PC-3 (cell line): Measurements from ENCODE around the gene GABRB2. TPM values are rescaled to one million over a fixed set of nuclear protein-coding genes. Genes with fewer than 3 reads are reported as not detected.

Experiments
- ATAC-seq: fragments of 200-7000 bp; cut with Tn5 transposase; 2 replicates; pipeline ENCODE4 v1.9.1; 2020; ENCODE audit warnings: mild to moderate bottlenecking, moderate library complexity
- BruUV-seq: library from RNA; stranded (reverse); fragments of 400-500 nt; replicated peaks from 2 replicates; lab custom pipeline; 2021; lab: Mats Ljungman, UMichigan
- CTCF ChIA-PET: fragments of 300-600 bp; sonication (Branson Sonifier 250); formaldehyde crosslinking; loops from one replicate; lab custom pipeline; 2022; ENCODE audit warnings: antibody characterized with exemption; lab: Charles Lee
- POLR2A ChIA-PET: fragments of 300-600 bp; sonication (Branson Sonifier 250); formaldehyde crosslinking; loops from one replicate; lab custom pipeline; 2022; ENCODE audit warnings: antibody characterized with exemption; ENCODE audit not compliant: unreplicated experiment; lab: Charles Lee
- DNase-seq: peaks from one replicate; pipeline ENCODE4 v3.0.0-alpha.2; 2015
- H2AFZ ChIP-seq: fragments of 300-600 bp; sonication (generic); 2 replicates; pipeline ENCODE4 v1.6.0; 2016; ENCODE audit warnings: antibody characterized with exemption, low read length
- H3F3A ChIP-seq: fragments of 300-600 bp; sonication (generic); one replicate; pipeline ENCODE4 v1.6.0; 2017; ENCODE audit warnings: antibody characterized with exemption, low read length, control low read depth, mild to moderate bottlenecking; ENCODE audit not compliant: unreplicated experiment
- H3K27ac ChIP-seq: fragments of 300-600 bp; sonication (generic); 2 replicates; pipeline ENCODE4 v1.5.1; 2016; ENCODE audit warnings: mild to moderate bottlenecking, low read length
- H3K27me3 ChIP-seq: fragments of 300-600 bp; sonication (generic); 2 replicates; pipeline ENCODE4 v1.6.1; 2016; ENCODE audit warnings: low read length, mixed read lengths
- H3K36me3 ChIP-seq: fragments of 300-600 bp; sonication (generic); 2 replicates; pipeline ENCODE4 v1.6.1; 2016; ENCODE audit warnings: low read depth, mixed run types, low read length, mixed read lengths
- H3K4me1 ChIP-seq: fragments of 300-600 bp; sonication (generic); 2 replicates; pipeline ENCODE4 v1.5.1; 2016; ENCODE audit warnings: low read length; ENCODE audit not compliant: insufficient read depth
- H3K4me2 ChIP-seq: fragments of 300-600 bp; sonication (generic); 2 replicates; pipeline ENCODE4 v1.6.0; 2016; ENCODE audit warnings: low read length
- H3K4me3 ChIP-seq: fragments of 300-600 bp; sonication (generic); 2 replicates; pipeline ENCODE4 v1.5.1; 2016; ENCODE audit warnings: mild to moderate bottlenecking, low read length, mixed read lengths
- H3K79me2 ChIP-seq: fragments of 300-600 bp; sonication (generic); 2 replicates; pipeline ENCODE4 v1.6.1; 2017; ENCODE audit warnings: low read length, mixed read lengths
- H3K9ac ChIP-seq: fragments of 300-600 bp; sonication (generic); 2 replicates; pipeline ENCODE4 v1.6.0; 2016; ENCODE audit warnings: mild to moderate bottlenecking, low read length
- H3K9me2 ChIP-seq: fragments of 300-600 bp; sonication (generic); replicated peaks from 2 replicates; pipeline ENCODE4 v1.6.1; 2016; ENCODE audit warnings: mixed run types, low read length, mixed read lengths
- H3K9me3 ChIP-seq: fragments of 300-600 bp; sonication (generic); 2 replicates; pipeline ENCODE4 v1.6.1; 2016; ENCODE audit warnings: low read length, mixed read lengths
- H4K20me1 ChIP-seq: fragments of 300-600 bp; sonication (generic); 2 replicates; pipeline ENCODE4 v1.6.1; 2016; ENCODE audit warnings: low read length, mixed read lengths
- EZH2 ChIP-seq: fragments of 300-600 bp; sonication (generic); IDR thresholded peaks from one replicate; pipeline ENCODE4 v1.6.1; 2017; ENCODE audit warnings: antibody characterized with exemption, mild to moderate bottlenecking, low read length; ENCODE audit not compliant: unreplicated experiment
- EZH2phosphoT487 ChIP-seq: fragments of 300-600 bp; sonication (generic); IDR thresholded peaks from 2 replicates; pipeline ENCODE4 v1.6.1; 2018; ENCODE audit warnings: mild to moderate bottlenecking, antibody characterized with exemption, low read length, borderline replicate concordance
- intact Hi-C: fragments of 100-400 bp; cut with micrococcal nuclease; formaldehyde crosslinking; loops from 2 replicates; pipeline ENCODE4 v1.9.0; 2023
- total RNA-seq: library from RNA; depleted of rRNA; stranded (reverse); fragments of >200 nt; gene quantifications from 2 replicates; pipeline ENCODE4 v1.2.3, GENCODE V29; 2014
- TF ChIP-seq, protein P1 (sequence below): fragments of 300-600 bp; sonication (generic); conservative IDR thresholded peaks from 2 replicates; pipeline ENCODE4 v1.5.1; 2017; ENCODE audit warnings: antibody characterized with exemption, low read depth, mild to moderate bottlenecking, low read length

GABRB2 gene
- total RNA-seq, 1 experiment from 2014 or later: not detected

DNA sequence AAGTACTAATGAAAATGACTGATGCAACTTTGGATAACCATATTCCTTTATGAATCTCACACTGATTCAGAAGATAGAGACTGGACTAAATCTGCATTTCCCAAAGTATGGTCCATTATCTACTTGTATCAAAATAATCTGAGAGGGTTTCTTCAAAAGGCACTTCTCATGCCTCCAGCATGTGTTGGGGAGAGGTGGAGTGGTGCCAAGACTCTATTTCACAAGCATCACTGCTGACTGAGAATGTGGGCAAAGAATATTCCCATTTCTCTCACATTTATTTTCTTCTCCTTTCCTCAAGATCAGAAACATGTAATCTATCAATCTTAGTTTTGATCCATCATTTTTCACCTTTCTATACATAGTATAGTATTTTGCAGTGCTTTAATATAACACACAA lies 135.4 kb downstream of the GABRB2 start:
- Histone ChIP-seq H3K4me2 (no peak overlapping the region), H3K27me3 (no peaks in the 10 kb centered on the region), H3K4me3 (no peak overlapping the region), H3K36me3 (no peaks in the 10 kb centered on the region), H3K79me2 (no peaks in the 10 kb centered on the region), H3K9ac (no peak overlapping the region), H3K27ac (no peak overlapping the region), H3K9me3 (peaks cover 18% of the 10 kb centered on the region; the same call in 1 of the 2 replicates), H4K20me1 (no peaks in the 10 kb centered on the region), H3F3A (no peaks in the 10 kb centered on the region), H3K4me1 (no peaks in the 10 kb centered on the region), H2AFZ (no peak overlapping the region), H3K9me2 (no peaks in the 10 kb centered on the region)
- no TSS peak for BruUV-seq
- TF ChIP-seq EZH2 (no peak), EZH2phosphoT487 (no peak)
- TF ChIP-seq, protein P1, sequence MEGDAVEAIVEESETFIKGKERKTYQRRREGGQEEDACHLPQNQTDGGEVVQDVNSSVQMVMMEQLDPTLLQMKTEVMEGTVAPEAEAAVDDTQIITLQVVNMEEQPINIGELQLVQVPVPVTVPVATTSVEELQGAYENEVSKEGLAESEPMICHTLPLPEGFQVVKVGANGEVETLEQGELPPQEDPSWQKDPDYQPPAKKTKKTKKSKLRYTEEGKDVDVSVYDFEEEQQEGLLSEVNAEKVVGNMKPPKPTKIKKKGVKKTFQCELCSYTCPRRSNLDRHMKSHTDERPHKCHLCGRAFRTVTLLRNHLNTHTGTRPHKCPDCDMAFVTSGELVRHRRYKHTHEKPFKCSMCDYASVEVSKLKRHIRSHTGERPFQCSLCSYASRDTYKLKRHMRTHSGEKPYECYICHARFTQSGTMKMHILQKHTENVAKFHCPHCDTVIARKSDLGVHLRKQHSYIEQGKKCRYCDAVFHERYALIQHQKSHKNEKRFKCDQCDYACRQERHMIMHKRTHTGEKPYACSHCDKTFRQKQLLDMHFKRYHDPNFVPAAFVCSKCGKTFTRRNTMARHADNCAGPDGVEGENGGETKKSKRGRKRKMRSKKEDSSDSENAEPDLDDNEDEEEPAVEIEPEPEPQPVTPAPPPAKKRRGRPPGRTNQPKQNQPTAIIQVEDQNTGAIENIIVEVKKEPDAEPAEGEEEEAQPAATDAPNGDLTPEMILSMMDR: no peak
- ChIA-PET CTCF (no interaction called here), POLR2A (no interaction called here)
- intact Hi-C loops: no loop called here
- DNase-seq (no peak), ATAC-seq (no peak)

DNA sequence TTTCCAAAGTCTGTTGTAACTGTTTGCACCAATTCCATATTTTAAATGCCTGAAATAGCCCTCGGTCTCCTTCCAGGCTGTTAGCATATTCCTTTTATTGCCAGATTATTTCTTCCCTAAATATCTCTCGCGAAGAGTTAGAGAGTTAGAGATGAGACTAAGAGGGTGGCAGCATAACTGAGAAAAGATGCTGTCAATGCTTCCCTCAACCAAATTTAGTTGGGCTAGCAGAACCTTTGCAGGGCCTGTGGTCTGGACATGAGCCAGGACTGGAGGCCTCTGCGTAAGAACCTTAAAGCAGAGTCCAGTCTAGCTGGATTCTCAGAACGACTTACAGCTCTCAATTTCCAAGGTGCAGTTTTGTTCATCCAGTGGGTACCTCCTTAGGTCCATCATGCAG lies 135.9 kb downstream of the GABRB2 start:
- H3K4me1 ChIP-seq: no peaks in the 10 kb centered on the region
- H2AFZ ChIP-seq: no peak overlapping the region
- no peak overlapping the region for H3K27ac ChIP-seq
- no peaks in the 10 kb centered on the region for H3K9me2 ChIP-seq
- ChIA-PET CTCF (no interaction called here), POLR2A (no interaction called here)
- no peaks in the 10 kb centered on the region for H4K20me1 ChIP-seq
- H3K79me2 ChIP-seq: no peaks in the 10 kb centered on the region
- intact Hi-C loops: no loop called here
- no peak overlapping the region for H3K4me3 ChIP-seq
- no peaks in the 10 kb centered on the region for H3K27me3 ChIP-seq
- no TSS peak for BruUV-seq
- TF ChIP-seq EZH2phosphoT487: no peak
- TF ChIP-seq, protein P1: no peak
- TF ChIP-seq EZH2: no peak
- no peak for DNase-seq
- H3K4me2 ChIP-seq: no peak overlapping the region
- H3K9ac ChIP-seq: no peak overlapping the region
- ATAC-seq: no peak
- H3F3A ChIP-seq: no peaks in the 10 kb centered on the region
- no peaks in the 10 kb centered on the region for H3K36me3 ChIP-seq
- peaks cover 16% of the 10 kb centered on the region; the same call in 1 of the 2 replicates for H3K9me3 ChIP-seq

DNA sequence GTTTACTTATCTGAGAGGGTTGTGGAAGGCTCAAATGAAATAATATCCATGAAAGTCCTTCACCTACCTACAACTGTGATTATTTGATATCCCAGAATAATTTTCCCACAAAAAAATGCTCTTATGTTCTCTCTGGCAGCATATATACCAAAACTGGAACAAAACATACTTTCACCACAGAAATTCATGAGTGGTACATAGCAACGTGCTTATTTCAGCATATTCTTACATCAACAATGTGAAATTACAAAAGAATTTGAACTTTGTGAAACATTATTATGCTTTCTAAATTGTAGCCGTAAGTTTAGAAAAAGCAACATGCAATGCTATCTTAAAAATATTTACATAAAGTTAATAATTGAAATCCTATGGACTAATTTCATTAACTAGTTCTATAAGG lies 137.1 kb downstream of the GABRB2 start:
- ChIA-PET POLR2A (no interaction called here), CTCF (no interaction called here)

More for the DNA sequence above, 137.1 kb downstream of the GABRB2 start:
- Histone ChIP-seq H2AFZ (no peak overlapping the region), H3K36me3 (no peaks in the 10 kb centered on the region), H3K27me3 (no peaks in the 10 kb centered on the region), H3K79me2 (no peaks in the 10 kb centered on the region), H3K4me1 (no peaks in the 10 kb centered on the region), H3K9me3 (peaks cover 19% of the 10 kb centered on the region; the same call in 1 of the 2 replicates), H3K9ac (no peak overlapping the region), H4K20me1 (no peaks in the 10 kb centered on the region), H3K4me2 (no peak overlapping the region), H3F3A (no peaks in the 10 kb centered on the region), H3K27ac (no peak overlapping the region), H3K4me3 (no peak overlapping the region), H3K9me2 (no peaks in the 10 kb centered on the region)
- no TSS peak for BruUV-seq
- no peak for TF ChIP-seq EZH2phosphoT487
- no peak for TF ChIP-seq EZH2
- TF ChIP-seq, protein P1: no peak
- intact Hi-C loops: no loop called here
- DNase-seq (no peak), ATAC-seq (no peak)
